Neural crest cell (in vitro differentiated cells): Measurements from ENCODE around the gene CLIC3. TPM values are rescaled to one million over a fixed set of nuclear protein-coding genes. Genes with fewer than 3 reads are reported as not detected.

Experiments used
- DNase-seq: peaks from one replicate; pipeline ENCODE4 v3.0.0; 2021; ENCODE audit warnings: low read depth, mixed read lengths, low spot score
- H3K27ac Mint-ChIP-seq: one replicate; pipeline ENCODE4 v1.8.0; 2021; ENCODE audit warnings: mild to moderate bottlenecking, mixed read lengths; ENCODE audit not compliant: unreplicated experiment
- H3K27me3 Mint-ChIP-seq: 2 replicates; pipeline ENCODE4 v1.8.0; 2021; ENCODE audit warnings: low read depth, mild to moderate bottlenecking, mixed read lengths
- H3K36me3 Mint-ChIP-seq: 2 replicates; pipeline ENCODE4 v1.8.0; 2021; ENCODE audit warnings: low read depth, mild to moderate bottlenecking, mixed read lengths
- H3K4me1 Mint-ChIP-seq: 2 replicates; pipeline ENCODE4 v1.8.0; 2021; ENCODE audit warnings: mixed read lengths
- H3K4me3 Mint-ChIP-seq: one replicate; pipeline ENCODE4 v1.8.0; 2021; ENCODE audit warnings: mild to moderate bottlenecking, mixed read lengths
- H3K9me3 Mint-ChIP-seq: 2 replicates; pipeline ENCODE4 v1.8.0; 2021; ENCODE audit warnings: mixed read lengths
- CTCF ChIP-seq: fragments of 200-600 bp; sonication (generic); conservative IDR thresholded peaks from 2 replicates; pipeline ENCODE4 v1.5.0; 2021; ENCODE audit warnings: antibody characterized with exemption, mild to moderate bottlenecking
- total RNA-seq: library from RNA; stranded (reverse); gene quantifications from 2 replicates; pipeline ENCODE4 v1.2.1, GENCODE V29; 2021

The CLIC3 gene
- total RNA-seq, 1 donor from 2014 or later, result not detected

- H3K9me3 Mint-ChIP-seq, result no peaks in the 10 kb centered on the region
- H3K4me3 Mint-ChIP-seq, result no peak overlapping the region
- H3K27ac Mint-ChIP-seq, result no peak overlapping the region
- H3K36me3 Mint-ChIP-seq, result no peaks in the 10 kb centered on the region
- H3K4me1 Mint-ChIP-seq, result peaks cover 11% of the 10 kb centered on the region
- no peak for DNase-seq
- no peak for TF ChIP-seq CTCF
- no peaks in the 10 kb centered on the region for H3K27me3 Mint-ChIP-seq
These were observed 26.0 kb downstream of the CLIC3 start for GRCh38 chr9:136970361-136970760.

GRCh38 chr9:136969774-136970173, 26.6 kb downstream of the CLIC3 start:
- Mint-ChIP-seq H3K4me1 (peaks cover 11% of the 10 kb centered on the region), H3K36me3 (no peaks in the 10 kb centered on the region), H3K27me3 (no peaks in the 10 kb centered on the region), H3K4me3 (no peak overlapping the region), H3K27ac (no peak overlapping the region), H3K9me3 (no peaks in the 10 kb centered on the region)
- DNase-seq, result no peak
- no peak for TF ChIP-seq CTCF

- peaks cover 11% of the 10 kb centered on the region for H3K4me1 Mint-ChIP-seq
- no peaks in the 10 kb centered on the region for H3K27me3 Mint-ChIP-seq
These were observed 27.2 kb downstream of the CLIC3 start for GRCh38 chr9:136969150-136969549.

GRCh38 chr9:136968333-136969127, 27.8 kb downstream of the CLIC3 start:
- TF ChIP-seq CTCF, result no peak
- no peaks in the 10 kb centered on the region for H3K9me3 Mint-ChIP-seq
- no peaks in the 10 kb centered on the region for H3K36me3 Mint-ChIP-seq

More at GRCh38 chr9:136969150-136969549, 27.2 kb downstream of the CLIC3 start:
- Mint-ChIP-seq H3K9me3 (no peaks in the 10 kb centered on the region), H3K27ac (no peak overlapping the region), H3K36me3 (no peaks in the 10 kb centered on the region), H3K4me3 (no peak overlapping the region)
- DNase-seq, result no peak
- TF ChIP-seq CTCF, result no peak

GRCh38 chr9:136965771-136966484, 30.4 kb downstream of the CLIC3 start:
- DNase-seq, result no peak
- Mint-ChIP-seq H3K36me3 (no peaks in the 10 kb centered on the region), H3K4me1 (peaks cover 16% of the 10 kb centered on the region), H3K27me3 (no peaks in the 10 kb centered on the region), H3K27ac (peak overlapping the region; percentile 91), H3K4me3 (no peak overlapping the region), H3K9me3 (no peaks in the 10 kb centered on the region)
- no peak for TF ChIP-seq CTCF

More at GRCh38 chr9:136968333-136969127, 27.8 kb downstream of the CLIC3 start:
- H3K27ac Mint-ChIP-seq, result peak overlapping the region; percentile 27
- DNase-seq, result no peak
- H3K4me3 Mint-ChIP-seq, result no peak overlapping the region
- no peaks in the 10 kb centered on the region for H3K27me3 Mint-ChIP-seq
- peaks cover 11% of the 10 kb centered on the region for H3K4me1 Mint-ChIP-seq
